LoVo (cell line): ENCODE data around the gene ASAP2.
"Not testable (repeated sequence)": the region's sequence is repeated elsewhere in the genome, so short reads cannot be mapped to it uniquely, and the experiment has no call there.

Experiments
- DNase-seq: peaks from one replicate; pipeline ENCODE4 v3.0.0-alpha.2; 2016; ENCODE audit warnings: low spot score

The ASAP2 gene

GRCh38 chr2:9251154-9252001, 44.8 kb downstream of the ASAP2 start:
- no peak for DNase-seq

GRCh38 chr2:9252002-9252357, 45.4 kb downstream of the ASAP2 start:
- no peak for DNase-seq

GRCh38 chr2:9255416-9255815, 48.8 kb downstream of the ASAP2 start:
- no peak for DNase-seq

- no peak for DNase-seq
Measured at GRCh38 chr2:9256147-9256546, 49.5 kb downstream of the ASAP2 start.

- DNase-seq, result no peak
Measured at GRCh38 chr2:9256570-9257043, 50.0 kb downstream of the ASAP2 start.

- no peak for DNase-seq
Measured at GRCh38 chr2:9258501-9258900, 51.9 kb downstream of the ASAP2 start.

- no peak for DNase-seq
Measured at GRCh38 chr2:9258953-9259399, 52.4 kb downstream of the ASAP2 start.

- no peak for DNase-seq
Measured at GRCh38 chr2:9260464-9260918, 53.9 kb downstream of the ASAP2 start.

GRCh38 chr2:9261231-9261883, 54.7 kb downstream of the ASAP2 start:
- DNase-seq, result no peak

GRCh38 chr2:9262671-9263171, 56.1 kb downstream of the ASAP2 start:
- DNase-seq, result no peak

- DNase-seq, result no peak
Measured at GRCh38 chr2:9263428-9263827, 56.8 kb downstream of the ASAP2 start.

GRCh38 chr2:9264301-9264700, 57.7 kb downstream of the ASAP2 start:
- no peak for DNase-seq

- no peak for DNase-seq
Measured at GRCh38 chr2:9266711-9267110, 60.1 kb downstream of the ASAP2 start.

- not testable (repeated sequence) for DNase-seq
Measured at GRCh38 chr2:9267286-9267685, 60.7 kb downstream of the ASAP2 start.

- no peak for DNase-seq
Measured at GRCh38 chr2:9268301-9269080, 61.9 kb downstream of the ASAP2 start.

- DNase-seq, result no peak
Measured at GRCh38 chr2:9269295-9269694, 62.7 kb downstream of the ASAP2 start.

GRCh38 chr2:9269695-9270360, 63.2 kb downstream of the ASAP2 start:
- no peak for DNase-seq

- no peak for DNase-seq
Measured at GRCh38 chr2:9271091-9271490, 64.5 kb downstream of the ASAP2 start.

- DNase-seq, result no peak
Measured at GRCh38 chr2:9271691-9272090, 65.1 kb downstream of the ASAP2 start.

- no peak for DNase-seq
Measured at GRCh38 chr2:9273486-9274130, 67.0 kb downstream of the ASAP2 start.

GRCh38 chr2:9274701-9275343, 68.2 kb downstream of the ASAP2 start:
- no peak for DNase-seq
